Tibial nerve (tissue), 4 donors: ENCODE data around the gene CAPN3.

Source experiments
- CTCF ChIP-seq, 5 experiments: fragments of 200-600 bp in 3 of 5; fragments of 450-650 bp in 2 of 5; sonication (generic) in 3 of 5; IDR thresholded peaks; one replicate each; pipeline ENCODE4 v1.5.1; 2016 to 2019; ENCODE audit warnings: antibody characterized with exemption in 5 of 5, mild to moderate bottlenecking in 3 of 5, moderate library complexity in 2 of 5
- EP300 ChIP-seq, 2 donors: sonication (generic); formaldehyde crosslinking; IDR thresholded peaks; one replicate each; pipeline ENCODE4 v1.6.1; 2017; ENCODE audit warnings: antibody characterized with exemption in 2 of 2, mild to moderate bottlenecking in 1 of 2
- POLR2A ChIP-seq, 2 donors: fragments of 450-650 bp; IDR thresholded peaks; one replicate each; pipeline ENCODE4 v1.6.1; 2017; ENCODE audit warnings: antibody characterized with exemption in 2 of 2, mild to moderate bottlenecking in 2 of 2, moderate library complexity in 2 of 2

- no peak for TF ChIP-seq CTCF (IDR thresholded peaks at IDR 0.05)
- no peak for TF ChIP-seq POLR2A (IDR thresholded peaks at IDR 0.05)
- no peak for TF ChIP-seq EP300 (IDR thresholded peaks at IDR 0.05)
These were observed 4.0 kb upstream of the CAPN3 start for GRCh38 chr15:42355291-42355690.
